K562 (cell line): ENCODE data around the gene DGCR6L. TPM values are rescaled to one million over a fixed set of nuclear protein-coding genes. Genes with fewer than 3 reads are reported as not detected.
A peak's percentile ranks its signal among the peaks of the same experiment; 100 is the strongest.

Experiments used
- ATAC-seq: fragments of 200-7000 bp; cut with Tn5 transposase; 3 replicates; pipeline ENCODE4 v1.9.1; 2020; ENCODE audit warnings: moderate library complexity
- BruUV-seq: library from RNA; stranded (reverse); fragments of 400-500 nt; replicated peaks from 2 replicates; lab custom pipeline; 2021; lab: Mats Ljungman, UMichigan
- CTCF ChIA-PET: fragments of 300-600 bp; formaldehyde crosslinking; extraction: SDS; loops from one replicate; lab custom pipeline; 2021; ENCODE audit warnings: low intra/inter-chr PET ratio; lab: Yijun Ruan, JAX
- POLR2A ChIA-PET: fragments of 300-600, 350-650 bp; sonication (Branson Sonifier 250); formaldehyde crosslinking; extraction: SDS; loops from one replicate; lab custom pipeline; 2021; ENCODE audit warnings: antibody characterized with exemption, inconsistent platforms; lab: Yijun Ruan, JAX
- DNase-seq, 4 experiments: peaks; one replicate each; pipeline versions ENCODE4 v3.0.0 to v3.0.0-alpha.2; 2011 to 2018; ENCODE audit warnings: low spot score in 3 of 4, mixed read lengths in 3 of 4; ENCODE audit errors: extremely low read depth in 1 of 4
- FAIRE-seq: peaks from 2 replicates; lab custom pipeline; 2011; peaks lifted over from hg19 to GRCh38; lab: Jason Lieb, UNC
- H2AFZ ChIP-seq: 2 replicates; pipeline ENCODE4 v1.6.0; 2011; ENCODE audit warnings: low read depth, low read length, control low read depth, inconsistent platforms
- H3K27ac ChIP-seq: fragments of 200-600 bp; 3 replicates; pipeline ENCODE4 v1.8.0; 2011; ENCODE audit warnings: low read depth, mild to moderate bottlenecking, control low read depth, inconsistent platforms, low read length, moderate library complexity, mixed read lengths; ENCODE audit errors: extremely low read depth
- H3K27me3 ChIP-seq, 2 experiments: fragments of 300-600 bp in 1 of 2; 2 replicates in 1 of 2; 3 replicates in 1 of 2; pipeline versions ENCODE4 v1.6.0 to v1.8.0; 2011; ENCODE audit warnings: inconsistent platforms in 2 of 2, low read length in 2 of 2, mild to moderate bottlenecking in 1 of 2, mixed read lengths in 1 of 2, moderate library complexity in 1 of 2; ENCODE audit not compliant: control insufficient read depth in 2 of 2, insufficient read depth in 2 of 2
- H3K36me3 ChIP-seq: fragments of 300-600 bp; 3 replicates; pipeline ENCODE4 v1.8.0; 2011; ENCODE audit warnings: mild to moderate bottlenecking, low read length, inconsistent platforms; ENCODE audit not compliant: control insufficient read depth, insufficient read depth
- H3K4me1 ChIP-seq, 2 experiments: fragments of 200-600 bp in 1 of 2; replicated peaks in 1 of 2; 2 replicates in 1 of 2; 3 replicates in 1 of 2; pipeline versions ENCODE4 v1.5.1 to v1.8.0; 2011; ENCODE audit warnings: inconsistent platforms in 2 of 2, low read length in 2 of 2, mild to moderate bottlenecking in 1 of 2, mixed read lengths in 1 of 2, moderate library complexity in 1 of 2; ENCODE audit not compliant: control insufficient read depth in 2 of 2, insufficient read depth in 2 of 2
- H3K4me2 ChIP-seq: 2 replicates; pipeline ENCODE4 v1.6.1; 2011; ENCODE audit warnings: low read length, control low read depth, inconsistent platforms, mixed read lengths; ENCODE audit not compliant: insufficient read depth
- H3K4me3 ChIP-seq: fragments of 200-600 bp; sonication (generic), shearing (Covaris generic); 2 replicates; pipeline ENCODE4 v1.5.1; 2016; ENCODE audit warnings: control low read depth, inconsistent platforms
- H3K79me2 ChIP-seq: fragments of 200-600 bp; 3 replicates; pipeline ENCODE4 v1.8.0; 2011; ENCODE audit warnings: low read length, inconsistent platforms; ENCODE audit not compliant: control insufficient read depth, insufficient read depth
- H3K9ac ChIP-seq, 2 experiments: 2 replicates each; pipeline versions ENCODE4 v1.6.0 to v1.6.1; 2011; ENCODE audit warnings: low read depth in 2 of 2, low read length in 2 of 2, control low read depth in 1 of 2, inconsistent platforms in 1 of 2, mild to moderate bottlenecking in 1 of 2, mixed read lengths in 1 of 2; ENCODE audit not compliant: insufficient read depth in 1 of 2
- H3K9me1 ChIP-seq: one replicate; pipeline ENCODE4 v1.6.0; 2011; ENCODE audit warnings: inconsistent platforms, mild to moderate bottlenecking, low read length, moderate library complexity; ENCODE audit not compliant: control insufficient read depth, insufficient read depth
- H3K9me3 ChIP-seq: replicated peaks from 2 replicates; pipeline ENCODE4 v1.5.1; 2011; ENCODE audit warnings: low read depth, low read length, inconsistent platforms; ENCODE audit not compliant: control insufficient read depth, insufficient read depth
- H4K20me1 ChIP-seq: replicated peaks from 2 replicates; pipeline ENCODE4 v1.6.1; 2011; ENCODE audit warnings: low read length, inconsistent platforms, mixed read lengths; ENCODE audit not compliant: control insufficient read depth, insufficient read depth
- BDP1 ChIP-seq: IDR thresholded peaks from 3 replicates; pipeline ENCODE4 v1.6.1; 2011; ENCODE audit not compliant: insufficient read length, insufficient read depth
- ELF1 ChIP-seq: fragments of 200-800 bp; sonication (Bioruptor generic); IDR thresholded peaks from 2 replicates; pipeline ENCODE4 v1.6.1; 2016; ENCODE audit warnings: missing genetic modification characterization, missing compliant biosample characterization
- FOS ChIP-seq: IDR thresholded peaks from 3 replicates; pipeline ENCODE4 v1.6.1; 2011; ENCODE audit not compliant: insufficient read length; ENCODE audit errors: extremely low read depth
- GTF2A2 ChIP-seq: IDR thresholded peaks from 2 replicates; pipeline ENCODE4 v1.6.1; 2016; ENCODE audit warnings: mild to moderate bottlenecking, missing genetic modification characterization, missing compliant biosample characterization
- LCOR ChIP-seq: sonication (generic); formaldehyde crosslinking; IDR thresholded peaks from 2 replicates; pipeline ENCODE4 v1.8.0; 2022; ENCODE audit warnings: mild to moderate bottlenecking, missing genetic modification reagents
- MLLT1 ChIP-seq, 2 experiments: fragments of 450-650 bp; IDR thresholded peaks; 2 replicates each; pipeline ENCODE4 v1.6.1; 2016
- RFX5 ChIP-seq: IDR thresholded peaks from 2 replicates; pipeline ENCODE4 v1.6.1; 2011; ENCODE audit warnings: low read depth, mild to moderate bottlenecking, improper control_type of control experiment, low read length
- SETDB1 ChIP-seq: IDR thresholded peaks from one replicate; pipeline ENCODE4 v1.6.1; 2012; ENCODE audit warnings: low read length, control low read depth, inconsistent platforms
- STAT6 ChIP-seq: sonication (generic); formaldehyde crosslinking; IDR thresholded peaks from 2 replicates; pipeline ENCODE4 v1.8.1; 2023; ENCODE audit warnings: mild to moderate bottlenecking, missing genetic modification reagents
- TBL1XR1 ChIP-seq, 2 experiments: IDR thresholded peaks; 2 replicates each; pipeline ENCODE4 v1.6.1; 2012; ENCODE audit warnings: improper control_type of control experiment in 2 of 2, low read length in 2 of 2, mild to moderate bottlenecking in 1 of 2
- TGIF2 ChIP-seq: sonication (generic); formaldehyde crosslinking; IDR thresholded peaks from 2 replicates; pipeline ENCODE4 v1.8.1; 2022; ENCODE audit warnings: mild to moderate bottlenecking, missing genetic modification reagents, moderate library complexity
- THAP7 ChIP-seq: fragments of 250-450 bp; sonication (Bioruptor Pico); IDR thresholded peaks from 2 replicates; pipeline ENCODE4 v1.5.0; 2021
- YBX1 ChIP-seq: fragments of 450-650 bp; IDR thresholded peaks from 2 replicates; pipeline ENCODE4 v1.7.1; 2016; ENCODE audit warnings: mild to moderate bottlenecking
- ZBTB33 ChIP-seq: sonication (generic); formaldehyde crosslinking; IDR thresholded peaks from 2 replicates; pipeline ENCODE4 v1.8.1; 2023; ENCODE audit warnings: mild to moderate bottlenecking, missing genetic modification reagents
- ZKSCAN3 ChIP-seq: fragments of 250-450 bp; sonication (Bioruptor Pico); IDR thresholded peaks from 2 replicates; pipeline ENCODE4 v1.4.0; 2020
- ZSCAN32 ChIP-seq: fragments of 450-650 bp; formaldehyde crosslinking; IDR thresholded peaks from 2 replicates; pipeline ENCODE4 v1.4.0; 2020; ENCODE audit warnings: mild to moderate bottlenecking, moderate library complexity
- WGBS: fragments of 100-300 bp; shearing (Covaris generic); methylation state at CpG from one replicate; pipeline ENCODE4 v1.1.6; 2016; ENCODE audit warnings: low coverage, mixed read lengths; ENCODE audit not compliant: insufficient coverage; ENCODE audit errors: missing lambda C conversion rate; 5-methylcytosine and 5-hydroxymethylcytosine counted together
- in situ Hi-C: fragments of 300-500 bp; cut with MboI; formaldehyde crosslinking; loops from 4 replicates; pipeline ENCODE4 v1.15.0; 2018; ENCODE audit warnings: inconsistent platforms, mixed read lengths
- intact Hi-C: fragments of 100-400 bp; cut with micrococcal nuclease; formaldehyde crosslinking; loops from 2 replicates; pipeline ENCODE4 v1.14.2; 2022
- polyA plus RNA-seq, 8 experiments: library from polyadenylated mRNA; depleted of rRNA in 4 of 8; stranded (reverse) in 5 of 8; unstranded in 3 of 8; fragments of >200 nt; fragmentation: Nextera tagmentation in 2 of 8; fragmentation: Illumina TruSeq in 1 of 8; extraction: Ambion mirVana in 2 of 8; extraction: Trizol in 1 of 8; gene quantifications; 2 replicates each; pipeline versions ENCODE4 v1.2.1 to v1.2.3, GENCODE V29; 2011 to 2014; ENCODE audit warnings: inconsistent platforms in 1 of 8, missing spikeins in 1 of 8
- total RNA-seq, 7 experiments: library from RNA; depleted of rRNA in 6 of 7; stranded (reverse); fragments of >200 nt in 6 of 7; fragmentation: Illumina TruSeq in 2 of 7; extraction: Trizol in 2 of 7; gene quantifications; 2 replicates each; pipeline versions ENCODE4 v1.2.1 to v1.2.3, GENCODE V29; 2011 to 2021; ENCODE audit warnings: low replicate concordance in 1 of 7

Gene DGCR6L
- total and polyA plus RNA-seq, 9 of the 15 experiments (the other 6 are each of a cell fraction or from before 2014, with no cell fraction given), result 3.6 to 151 (median 51.0) TPM

- Histone ChIP-seq H3K27me3 (peaks cover 37 to 79% of the 10 kb centered on the region in 2 experiments; a peak in 4 of 5 replicates), H4K20me1 (peaks cover 31% of the 10 kb centered on the region)
- TF ChIP-seq ZKSCAN3 (CRISPR knock-in tag) (no peak), TGIF2 (no peak), GTF2A2 (tag) (no peak), FOS (no peak), YBX1 (no peak), LCOR (CRISPR knock-in tag) (no peak), RFX5 (no peak), MLLT1 (IDR thresholded peaks at IDR 0.05) (no peak), ZBTB33 (CRISPR knock-in tag) (no peak), BDP1 (no peak), STAT6 (CRISPR knock-in tag) (no peak), THAP7 (no peak), ELF1 (no peak), ZSCAN32 (CRISPR knock-in tag) (no peak), TBL1XR1 (IDR thresholded peaks at IDR 0.05; ENCODE audit: low read length in 2 of 2) (no peak), SETDB1 (no peak)
- TF ChIP-seq, all 486 proteins: peak for 0
- 4% methylated on average over 12 of the region's 12 CpGs for WGBS
- Histone ChIP-seq H3K27ac (no peak overlapping the region), H3K36me3 (no peaks in the 10 kb centered on the region), H3K79me2 (no peaks in the 10 kb centered on the region), H3K4me1 (peaks cover 0 to 42% of the 10 kb centered on the region in 2 experiments; a peak in 2 of 5 replicates), H3K9me1 (no peaks in the 10 kb centered on the region), H3K9me3 (no peaks in the 10 kb centered on the region), H3K9ac (peak overlapping the region in 1 of 2 experiments; percentile 71; a peak in 2 of 4 replicates), H2AFZ (no peak overlapping the region), H3K4me2 (no peak overlapping the region), H3K4me3 (no peak overlapping the region)
- no peak for ATAC-seq
- intact Hi-C loops (no loop called here), in situ Hi-C loops (no loop called here)
- no TSS peak for BruUV-seq
- POLR2A ChIA-PET, result no interaction called here
- DNase-seq, result no peak
- no peak for FAIRE-seq
- CTCF ChIA-PET, result no interaction called here
Observed at GRCh38 chr22:20273758-20274181, 46.1 kb downstream of the DGCR6L start.
